Activated CD8-positive, alpha-beta memory T cell treated with anti-CD3 and anti-CD28 coated beads, Interleukin-2, amount 50 U/mL, for 24 hours (primary cell): ENCODE measurements around the gene PLCH2.

Experiments used
- DNase-seq: peaks from one replicate; pipeline ENCODE4 v3.0.0-alpha.2; 2020; ENCODE audit errors: extremely low read depth

The PLCH2 gene

GRCh38 chr1:2479618-2480017, 3.5 kb downstream of the PLCH2 start:
- DNase-seq, result no peak

- DNase-seq, result no peak
These were observed 4.3 kb downstream of the PLCH2 start for GRCh38 chr1:2480236-2480985.

- no peak for DNase-seq
These were observed 4.9 kb downstream of the PLCH2 start for GRCh38 chr1:2480986-2481364.

GRCh38 chr1:2481885-2482284, 5.8 kb downstream of the PLCH2 start:
- DNase-seq, result no peak

GRCh38 chr1:2482588-2482987, 6.5 kb downstream of the PLCH2 start:
- DNase-seq, result no peak

- no peak for DNase-seq
These were observed 6.9 kb downstream of the PLCH2 start for GRCh38 chr1:2483026-2483425.

- DNase-seq, result no peak
These were observed 7.9 kb downstream of the PLCH2 start for GRCh38 chr1:2483970-2484369.

- no peak for DNase-seq
These were observed 10.0 kb downstream of the PLCH2 start for GRCh38 chr1:2486041-2486440.

GRCh38 chr1:2486558-2486957, 10.5 kb downstream of the PLCH2 start:
- DNase-seq, result no peak

GRCh38 chr1:2488688-2489087, 12.6 kb downstream of the PLCH2 start:
- DNase-seq, result no peak

- DNase-seq, result no peak
These were observed 13.5 kb downstream of the PLCH2 start for GRCh38 chr1:2489615-2490014.

- no peak for DNase-seq
These were observed 16.0 kb downstream of the PLCH2 start for GRCh38 chr1:2492091-2492490.

- no peak for DNase-seq
These were observed 17.1 kb downstream of the PLCH2 start for GRCh38 chr1:2493218-2493617.

GRCh38 chr1:2493691-2494322, 17.7 kb downstream of the PLCH2 start:
- DNase-seq, result no peak

GRCh38 chr1:2494323-2494693, 18.2 kb downstream of the PLCH2 start:
- no peak for DNase-seq

GRCh38 chr1:2495026-2495425, 18.9 kb downstream of the PLCH2 start:
- DNase-seq, result no peak

- no peak for DNase-seq
These were observed 19.5 kb downstream of the PLCH2 start for GRCh38 chr1:2495546-2495945.

- no peak for DNase-seq
These were observed 20.1 kb downstream of the PLCH2 start for GRCh38 chr1:2496087-2496622.

- no peak for DNase-seq
These were observed 20.7 kb downstream of the PLCH2 start for GRCh38 chr1:2496746-2497145.

- DNase-seq, result no peak
These were observed 21.8 kb downstream of the PLCH2 start for GRCh38 chr1:2497891-2498290.

- no peak for DNase-seq
These were observed 22.6 kb downstream of the PLCH2 start for GRCh38 chr1:2498648-2499047.

- DNase-seq, result no peak
These were observed 23.2 kb downstream of the PLCH2 start for GRCh38 chr1:2499260-2499659.

GRCh38 chr1:2499986-2500596, 24.0 kb downstream of the PLCH2 start:
- no peak for DNase-seq
